Anterior cingulate cortex (tissue), 58 donors: ENCODE results near the gene SCFD2.
"Not testable (repeated sequence)": the region's sequence is repeated elsewhere in the genome, so short reads cannot be mapped to it uniquely, and the experiment has no call there.

Experiments used
- DNase-seq, 58 donors: peaks; one replicate each; lab custom pipeline; 2025; lab: John Stamatoyannopoulos, UW

SCFD2 gene

GRCh38 chr4:52844596-52844995, 521.3 kb downstream of the SCFD2 start:
- DNase-seq = no peak

GRCh38 chr4:52843958-52844357, 521.9 kb downstream of the SCFD2 start:
- peak in 22 of 58 donors; percentile 5 to 53 (median 20) for DNase-seq

DNA sequence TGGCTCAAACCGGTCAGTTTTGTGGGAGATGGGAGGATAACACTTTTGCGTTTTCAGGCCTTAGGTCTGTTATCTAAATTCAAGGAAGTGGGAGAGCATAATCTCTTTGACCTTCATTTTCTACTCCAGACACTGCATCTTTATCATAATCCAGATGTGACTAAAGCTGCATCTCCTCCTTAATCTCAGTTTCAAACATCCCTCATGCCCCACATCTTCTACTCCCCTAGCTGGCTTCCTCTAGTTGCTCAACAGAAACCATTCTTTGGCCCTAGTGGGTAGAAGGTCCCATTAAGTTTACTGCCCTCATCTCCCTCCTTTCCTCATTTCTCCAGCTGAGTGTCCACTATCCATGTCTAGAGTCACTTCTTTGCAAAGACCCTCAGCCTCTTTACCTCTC, 522.5 kb downstream of the SCFD2 start:
- no peak for DNase-seq

- no peak for DNase-seq
These were observed 523.1 kb downstream of the SCFD2 start for GRCh38 chr4:52842792-52843191.

DNA sequence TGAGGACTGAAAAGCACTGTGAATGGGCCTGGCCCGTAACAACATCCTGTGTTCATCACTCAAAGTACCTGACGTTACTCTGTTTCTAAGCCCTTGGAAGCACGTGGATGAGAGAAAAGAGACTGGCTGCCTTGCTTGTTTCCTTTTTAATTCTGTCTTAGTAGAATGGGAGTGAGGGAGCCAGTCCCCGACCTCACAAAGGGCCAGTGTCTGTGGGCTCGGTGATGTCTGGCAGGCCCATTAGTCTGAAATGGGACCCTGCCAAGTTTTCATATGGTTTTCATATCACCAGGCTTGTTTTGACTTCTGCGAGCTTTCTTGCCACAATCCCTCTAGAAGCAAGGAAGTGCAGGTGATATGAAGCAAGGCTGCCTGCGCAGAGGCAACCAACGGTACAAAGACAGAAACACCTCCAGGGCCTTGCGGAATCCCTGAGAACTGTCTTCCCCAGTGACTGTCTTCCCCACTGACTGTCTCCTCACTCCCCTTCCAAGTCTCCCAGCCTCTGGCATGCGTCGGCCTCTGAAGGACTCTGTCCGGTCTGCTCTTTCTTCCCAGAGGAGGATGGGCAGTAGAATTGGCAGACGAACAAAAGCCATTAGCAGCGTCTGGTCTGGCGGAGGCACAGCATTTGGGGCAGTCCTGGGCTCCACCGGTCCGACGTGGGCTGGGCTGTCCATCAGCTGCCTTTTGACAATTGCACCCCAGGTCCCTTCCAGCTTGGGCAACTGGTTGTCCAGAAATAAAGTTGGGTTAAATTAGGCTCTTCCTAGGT, 524.0 kb downstream of the SCFD2 start:
- DNase-seq = peak in 21 of 58 donors; percentile 8 to 66 (median 30)

- no peak for DNase-seq
These were observed 525.1 kb downstream of the SCFD2 start for GRCh38 chr4:52840531-52841370.

- peak in 1 of 58 donors; percentile 15 for DNase-seq
These were observed 526.9 kb downstream of the SCFD2 start for GRCh38 chr4:52838729-52839586.

DNA sequence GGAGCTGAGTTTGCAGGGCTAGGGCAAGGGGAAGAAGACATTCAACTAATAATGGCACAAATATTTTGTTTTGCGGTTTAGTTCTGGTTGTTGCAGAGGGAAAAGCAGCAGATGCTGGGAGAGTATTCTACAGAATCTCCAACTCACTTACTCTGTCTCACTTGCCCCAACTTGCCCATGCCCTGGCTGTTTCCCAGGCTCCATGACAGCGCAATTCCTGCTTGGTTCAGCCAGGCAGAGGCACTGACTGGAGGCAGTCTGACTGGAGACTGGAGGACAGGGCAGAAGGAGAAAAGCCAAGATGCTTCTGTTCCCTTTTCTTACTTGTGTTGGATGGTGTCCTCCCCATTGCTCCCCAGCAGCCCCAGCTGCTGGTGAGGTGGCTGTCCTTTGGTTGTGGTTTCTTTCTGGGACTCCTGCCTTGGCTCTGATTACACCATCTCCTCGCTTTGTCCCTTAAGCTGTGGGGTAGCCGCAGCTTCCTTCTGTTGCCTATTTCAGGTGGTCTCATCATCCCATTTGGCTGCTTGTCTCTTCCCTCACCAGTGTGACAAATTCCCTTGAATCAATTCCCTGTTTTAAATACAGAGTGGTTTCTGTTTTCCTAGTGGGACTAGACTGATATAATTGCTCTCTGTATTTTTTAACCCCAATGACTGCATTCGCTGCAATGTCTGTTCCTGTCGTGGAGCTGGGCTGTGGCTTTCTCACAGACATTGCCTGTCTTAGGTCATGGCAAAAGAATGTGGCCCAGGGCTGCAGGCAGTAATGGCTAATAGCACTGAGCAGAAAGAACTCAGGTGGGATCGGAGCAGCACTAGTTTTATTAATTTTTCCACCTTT, 527.9 kb downstream of the SCFD2 start:
- no peak for DNase-seq

DNA sequence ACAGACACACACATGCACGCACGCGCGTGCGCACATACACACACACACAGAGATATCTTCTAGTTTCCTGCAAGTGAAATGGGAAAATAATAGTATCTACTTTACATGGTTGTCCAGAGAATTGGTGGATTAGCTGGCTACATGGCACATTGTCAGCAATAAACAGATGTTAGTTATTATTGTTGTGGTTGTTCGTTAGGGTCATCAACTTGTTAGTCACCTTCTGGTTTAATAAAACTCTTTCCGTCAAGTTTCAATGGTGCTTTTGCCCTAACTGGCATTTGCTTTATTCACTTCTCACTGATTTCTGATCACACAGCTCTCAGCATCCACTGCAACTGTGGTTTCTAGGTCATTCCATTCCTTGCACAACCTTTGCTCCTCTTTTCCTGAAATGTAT, 529.2 kb downstream of the SCFD2 start:
- no peak for DNase-seq

GRCh38 chr4:52836120-52836519, 529.7 kb downstream of the SCFD2 start:
- DNase-seq = no peak

DNA sequence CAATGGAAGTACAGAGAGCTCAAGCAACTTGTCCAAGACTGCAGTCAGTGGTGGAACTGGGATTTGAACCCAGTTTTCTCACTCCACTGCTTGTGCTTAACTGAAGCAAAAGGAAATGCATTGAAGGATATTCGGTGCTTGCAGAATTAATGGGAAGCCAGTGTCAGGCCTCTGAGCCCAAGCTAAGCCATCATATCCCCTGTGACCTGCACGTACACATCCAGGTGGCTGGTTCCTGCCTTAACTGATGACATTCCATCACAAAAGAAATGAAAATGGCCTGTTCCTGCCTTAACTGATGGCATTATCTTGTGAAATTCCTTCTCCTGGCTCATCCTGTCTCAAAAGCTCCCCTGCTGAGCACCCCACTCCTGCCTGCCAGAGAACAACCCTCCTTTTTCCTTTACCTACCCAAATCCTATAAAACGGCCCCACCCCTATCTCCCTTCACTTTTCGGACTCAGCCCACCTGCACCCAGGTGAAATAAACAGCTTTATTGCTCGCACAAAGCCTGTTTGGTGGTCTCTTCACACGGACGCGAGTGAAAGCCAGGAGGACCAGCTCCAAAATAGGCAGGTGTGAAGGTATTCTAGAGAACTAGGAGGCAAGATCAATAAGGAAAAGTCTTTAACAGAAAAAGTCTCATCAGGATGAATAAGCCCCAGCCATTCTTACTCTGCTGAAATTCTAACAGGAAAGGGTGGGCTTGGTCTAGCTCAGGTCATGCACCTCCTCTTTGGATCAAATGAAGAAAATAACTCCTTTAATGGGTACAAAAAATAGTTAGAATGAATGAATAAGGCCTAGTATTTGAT, 531.0 kb downstream of the SCFD2 start:
- not testable (repeated sequence) for DNase-seq

- DNase-seq = no peak
These were observed 531.8 kb downstream of the SCFD2 start for GRCh38 chr4:52833941-52834525.

GRCh38 chr4:52825460-52826090, 540.3 kb downstream of the SCFD2 start:
- DNase-seq = no peak

GRCh38 chr4:52824603-52825459, 541.0 kb downstream of the SCFD2 start:
- no peak for DNase-seq

DNA sequence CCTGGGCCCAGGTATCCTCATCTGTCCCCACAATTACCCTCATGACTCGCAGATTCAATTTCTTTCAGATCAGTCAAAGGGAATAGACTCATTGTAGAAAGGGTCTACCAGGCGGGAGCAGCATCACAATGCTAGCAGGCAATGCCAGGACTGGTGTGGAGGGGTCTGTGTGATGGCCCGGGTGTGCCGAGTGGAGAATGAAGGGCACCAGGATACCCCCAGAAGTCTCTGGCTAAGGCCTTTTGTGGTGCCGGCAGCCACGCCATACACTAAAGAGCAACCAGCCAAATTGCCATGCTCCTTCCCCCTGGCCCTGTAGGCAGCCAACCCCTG, 541.6 kb downstream of the SCFD2 start:
- no peak for DNase-seq

GRCh38 chr4:52823702-52824092, 542.2 kb downstream of the SCFD2 start:
- DNase-seq = no peak
